A549 (cell line): ENCODE results near the gene SLC9B1. TPM values are rescaled to one million over a fixed set of nuclear protein-coding genes. Genes with fewer than 3 reads are reported as not detected.
"Not testable (repeated sequence)": the region's sequence is repeated elsewhere in the genome, so short reads cannot be mapped to it uniquely, and the experiment has no call there.

Experiments used
- ATAC-seq, 2 experiments: fragments of 200-7000 bp in 1 of 2; fragments of >200 bp in 1 of 2; cut with Nextera tagmentation in 1 of 2; cut with Tn5 transposase in 1 of 2; 3 replicates each; pipeline versions ENCODE4 v1.8.0 to v1.9.1; 2018 to 2020; ENCODE audit warnings: mild to moderate bottlenecking in 1 of 2, moderate library complexity in 1 of 2
- CTCF ChIA-PET: fragments of 300-600 bp; sonication (Branson Sonifier 250); formaldehyde crosslinking; extraction: SDS; loops from one replicate; lab custom pipeline; 2021; ENCODE audit warnings: antibody characterized with exemption, inconsistent platforms; lab: Yijun Ruan, JAX
- POLR2A ChIA-PET: fragments of 350-600 bp; formaldehyde crosslinking; extraction: SDS; loops from one replicate; lab custom pipeline; 2021; ENCODE audit warnings: antibody characterized with exemption, inconsistent platforms; lab: Yijun Ruan, JAX
- DNase-seq, 2 experiments: peaks; one replicate each; pipeline versions ENCODE4 v3.0.0 to v3.0.0-alpha.2; 2011 to 2016; ENCODE audit warnings: low read depth in 1 of 2, low spot score in 1 of 2
- FAIRE-seq: peaks from 2 replicates; lab custom pipeline; 2011; peaks lifted over from hg19 to GRCh38; lab: Jason Lieb, UNC
- H3K27ac ChIP-seq, 2 experiments: fragments of >200 bp; sonication (Bioruptor Twin); formaldehyde crosslinking; 3 replicates each; pipeline ENCODE4 v1.5.1; 2016 to 2017
- H3K4me1 ChIP-seq: fragments of >200 bp; sonication (Bioruptor Twin); formaldehyde crosslinking; 3 replicates; pipeline ENCODE4 v1.6.1; 2016
- H3K4me2 ChIP-seq: fragments of >200 bp; sonication (Bioruptor Twin); formaldehyde crosslinking; 3 replicates; pipeline ENCODE4 v1.6.1; 2016
- H3K4me3 ChIP-seq: fragments of >200 bp; sonication (Bioruptor Twin); formaldehyde crosslinking; 3 replicates; pipeline ENCODE4 v1.5.1; 2016
- H3K9me3 ChIP-seq: fragments of >200 bp; sonication (Bioruptor Twin); formaldehyde crosslinking; 3 replicates; pipeline ENCODE4 v1.6.1; 2016
- CBX8 ChIP-seq: fragments of 200-600 bp; sonication (generic); IDR thresholded peaks from 2 replicates; pipeline ENCODE4 v1.6.1; 2016
- CEBPB ChIP-seq, 2 experiments: fragments of >200 bp in 1 of 2; sonication (Bioruptor Twin) in 1 of 2; formaldehyde crosslinking in 1 of 2; IDR thresholded peaks; 2 replicates each; pipeline ENCODE4 v1.6.1; 2012 to 2016
- CHD2 ChIP-seq: fragments of 150-350 bp; IDR thresholded peaks from 2 replicates; pipeline ENCODE4 v1.6.1; 2014; ENCODE audit warnings: low read length; ENCODE audit not compliant: partially characterized antibody
- CHD4 ChIP-seq: fragments of 200-600 bp; sonication (generic); IDR thresholded peaks from 2 replicates; pipeline ENCODE4 v1.6.1; 2016; ENCODE audit warnings: antibody characterized with exemption, mild to moderate bottlenecking, borderline replicate concordance
- EHMT2 ChIP-seq: fragments of 200-600 bp; sonication (generic); IDR thresholded peaks from 2 replicates; pipeline ENCODE4 v1.6.1; 2016; ENCODE audit warnings: antibody characterized with exemption, low read depth, mild to moderate bottlenecking, moderate library complexity
- ESRRA ChIP-seq: fragments of 150-350 bp; IDR thresholded peaks from 2 replicates; pipeline ENCODE4 v1.6.1; 2014; ENCODE audit warnings: mild to moderate bottlenecking, low read length, borderline replicate concordance
- FOSB ChIP-seq: fragments of 250-450 bp; sonication (Bioruptor Pico); IDR thresholded peaks from 2 replicates; pipeline ENCODE4 v1.5.0; 2020; ENCODE audit warnings: mild to moderate bottlenecking, moderate library complexity
- FOSL2 ChIP-seq, 2 experiments: fragments of 450-650 bp in 1 of 2; fragments of >200 bp in 1 of 2; sonication (Bioruptor Twin) in 1 of 2; formaldehyde crosslinking; IDR thresholded peaks; 2 replicates each; pipeline versions ENCODE4 v1.5.0 to v1.6.1; 2016 to 2020; ENCODE audit warnings: mild to moderate bottlenecking in 1 of 2, moderate library complexity in 1 of 2
- HOXA7 ChIP-seq: fragments of 250-450 bp; sonication (Bioruptor Pico); IDR thresholded peaks from 2 replicates; pipeline ENCODE4 v1.5.0; 2020; ENCODE audit warnings: mild to moderate bottlenecking, moderate library complexity
- HOXB5 ChIP-seq: fragments of 250-450 bp; sonication (Bioruptor Pico); IDR thresholded peaks from 2 replicates; pipeline ENCODE4 v1.5.0; 2020; ENCODE audit warnings: mild to moderate bottlenecking, moderate library complexity
- MAZ ChIP-seq: fragments of 150-350 bp; IDR thresholded peaks from 2 replicates; pipeline ENCODE4 v1.6.1; 2014; ENCODE audit warnings: antibody characterized with exemption, low read depth, low read length, borderline replicate concordance
- MYC ChIP-seq: IDR thresholded peaks from 2 replicates; pipeline ENCODE4 v1.6.1; 2012; ENCODE audit warnings: mild to moderate bottlenecking, inconsistent platforms, low read length, improper control_type of control experiment, borderline replicate concordance
- NFE2L2 ChIP-seq: fragments of 150-350 bp; conservative IDR thresholded peaks from 2 replicates; pipeline ENCODE4 v1.6.1; 2014; ENCODE audit warnings: low read length
- NR3C1 ChIP-seq: fragments of >200 bp; sonication (Bioruptor Twin); formaldehyde crosslinking; IDR thresholded peaks from 3 replicates; pipeline ENCODE4 v1.6.1; 2017
- POLR2A ChIP-seq: IDR thresholded peaks from 2 replicates; pipeline ENCODE4 v1.6.1; 2012; ENCODE audit warnings: mild to moderate bottlenecking, low read length
- POLR2AphosphoS2 ChIP-seq: conservative IDR thresholded peaks from 2 replicates; pipeline ENCODE4 v1.6.1; 2012; ENCODE audit warnings: low read length, improper control_type of control experiment, inconsistent platforms
- RAD21 ChIP-seq, 2 experiments: fragments of >200 bp in 1 of 2; sonication (Bioruptor Twin) in 1 of 2; formaldehyde crosslinking in 1 of 2; IDR thresholded peaks in 1 of 2; conservative IDR thresholded peaks in 1 of 2; 2 replicates in 1 of 2; 3 replicates in 1 of 2; pipeline ENCODE4 v1.6.1; 2012 to 2018; ENCODE audit warnings: inconsistent platforms in 1 of 2
- RARB ChIP-seq: fragments of 250-450 bp; sonication (Bioruptor Pico); IDR thresholded peaks from 2 replicates; pipeline ENCODE4 v1.8.0; 2021; ENCODE audit warnings: mild to moderate bottlenecking, moderate library complexity
- RCOR1 ChIP-seq: fragments of 150-350 bp; IDR thresholded peaks from 2 replicates; pipeline ENCODE4 v1.6.1; 2014; ENCODE audit warnings: antibody characterized with exemption, low read length, low read depth
- RFX5 ChIP-seq: fragments of 450-650 bp; IDR thresholded peaks from 2 replicates; pipeline ENCODE4 v1.7.1; 2014; ENCODE audit warnings: antibody characterized with exemption, mild to moderate bottlenecking, moderate library complexity
- RNF2 ChIP-seq: fragments of 200-600 bp; sonication (generic); IDR thresholded peaks from 2 replicates; pipeline ENCODE4 v1.6.1; 2016; ENCODE audit warnings: low read depth, mild to moderate bottlenecking, antibody characterized with exemption, moderate library complexity, borderline replicate concordance
- SMC3 ChIP-seq: fragments of >200 bp; sonication (Bioruptor Twin); formaldehyde crosslinking; IDR thresholded peaks from 3 replicates; pipeline ENCODE4 v1.6.1; 2018; ENCODE audit warnings: inconsistent platforms
- TP53 ChIP-seq: fragments of 250-450 bp; sonication (Bioruptor Pico); IDR thresholded peaks from 2 replicates; pipeline ENCODE4 v1.5.0; 2021; ENCODE audit warnings: mild to moderate bottlenecking, moderate library complexity
- ZC3H11A ChIP-seq: fragments of 450-650 bp; IDR thresholded peaks from 2 replicates; pipeline ENCODE4 v1.6.1; 2014; ENCODE audit warnings: antibody characterized with exemption, mild to moderate bottlenecking
- WGBS: methylation state at CpG from one replicate; pipeline ENCODE4 v1.1.6; 2017; ENCODE audit errors: missing lambda C conversion rate; 5-methylcytosine and 5-hydroxymethylcytosine counted together
- polyA plus RNA-seq, 4 experiments: library from polyadenylated mRNA; depleted of rRNA in 3 of 4; stranded (reverse); fragments of >200 nt; fragmentation: RNase III in 1 of 4; extraction: RNeasy Plus Mini Kit Qiagen cat#74134 plus additional on column Dnase treatment in 1 of 4; gene quantifications; 2 replicates in 3 of 4; 3 replicates in 1 of 4; pipeline ENCODE4 v1.2.3, GENCODE V29; 2011 to 2017
- TF ChIP-seq, protein P1 (sequence below): fragments of 450-650 bp; IDR thresholded peaks from 2 replicates; pipeline ENCODE4 v1.6.1; 2014; ENCODE audit warnings: antibody characterized with exemption
- TF ChIP-seq, protein P2 (sequence below): fragments of 250-450 bp; sonication (Bioruptor Pico); IDR thresholded peaks from 2 replicates; pipeline ENCODE4 v1.5.0; 2020; ENCODE audit warnings: low read depth, mild to moderate bottlenecking, moderate library complexity
- TF ChIP-seq, protein P3 (sequence below): fragments of 150-350 bp; IDR thresholded peaks from 2 replicates; pipeline ENCODE4 v1.6.1; 2014; ENCODE audit warnings: low read depth, mild to moderate bottlenecking, low read length
- TF ChIP-seq, protein P4 (sequence below): IDR thresholded peaks from 2 replicates; pipeline ENCODE4 v1.6.1; 2012
- TF ChIP-seq, protein P5 (sequence below): fragments of 200-600 bp; sonication (generic); IDR thresholded peaks from 2 replicates; pipeline ENCODE4 v1.6.1; 2016; ENCODE audit warnings: antibody characterized with exemption, mild to moderate bottlenecking, moderate library complexity

Gene SLC9B1
- polyA plus RNA-seq, 2 of the 4 experiments (the other 2 are of a cell fraction) = 0.09 to 0.39 TPM

DNA sequence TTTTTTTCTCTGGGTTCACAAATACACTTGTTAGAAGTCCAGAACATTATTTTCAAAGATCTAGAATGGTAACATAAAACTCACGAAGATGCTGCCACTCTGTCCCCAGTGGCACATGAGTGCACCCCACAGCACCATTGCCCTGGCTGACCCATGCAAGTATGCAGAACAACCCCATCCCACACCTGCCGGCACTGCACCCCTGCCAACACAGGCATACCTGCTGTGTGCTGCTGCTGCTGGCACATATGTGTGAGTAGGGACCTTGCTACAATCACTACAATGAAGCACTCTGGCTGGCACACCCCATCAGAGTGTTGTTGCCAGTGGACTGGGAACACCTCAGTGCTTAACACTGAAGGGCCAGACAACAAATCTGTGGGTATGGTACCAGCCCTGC lies 83.8 kb downstream of the SLC9B1 start:
- no peaks in the 10 kb centered on the region for H3K9me3 ChIP-seq
- no peak for DNase-seq

DNA sequence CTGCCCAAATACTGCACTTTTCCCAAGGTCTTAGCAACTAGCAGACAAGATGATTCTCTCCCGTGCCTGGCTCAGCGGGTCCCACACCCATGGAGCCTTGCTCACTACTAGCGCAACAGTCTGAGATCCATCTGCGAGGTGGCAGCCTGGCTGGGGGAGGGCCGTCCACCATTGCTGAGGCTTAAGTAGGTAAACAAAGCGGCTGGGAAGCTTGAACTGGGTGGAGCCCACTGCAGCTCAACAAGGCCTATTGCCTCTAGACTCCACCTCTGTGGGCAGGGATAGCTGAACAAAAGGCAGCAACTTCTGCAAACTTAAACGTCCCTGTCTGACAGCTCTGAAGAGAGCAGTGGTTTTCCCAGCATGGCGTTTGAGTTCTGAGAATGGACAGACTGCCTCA lies 99.8 kb downstream of the SLC9B1 start:
- H3K4me3 ChIP-seq, H3K4me2 ChIP-seq, DNase-seq, CTCF ChIA-PET, H3K9me3 ChIP-seq, POLR2A ChIA-PET, FAIRE-seq, H3K27ac ChIP-seq, H3K4me1 ChIP-seq, ATAC-seq: not testable (repeated sequence)
- 36% methylated on average over 3 of the region's 8 CpGs for whole genome bisulfite sequencing

More for the DNA sequence above, 83.8 kb downstream of the SLC9B1 start:
- 83% methylated on average over 1 of the region's 2 CpGs for WGBS
- FAIRE-seq = no peak
- CTCF ChIA-PET = no interaction called here
- no peak overlapping the region for H3K4me2 ChIP-seq
- TF ChIP-seq CHD2 (no peak), NR3C1 (no peak), ESRRA (no peak), RNF2 (no peak), CHD4 (no peak), SMC3 (no peak), FOSL2 (IDR thresholded peaks at IDR 0.05) (no peak), FOSL2 (CRISPR knock-in tag; IDR thresholded peaks at IDR 0.05) (no peak), FOSB (no peak), POLR2AphosphoS2 (no peak), RFX5 (no peak), RCOR1 (no peak), CEBPB (IDR thresholded peaks at IDR 0.05) (no peak), TP53 (CRISPR knock-in tag) (no peak), POLR2A (no peak)
- TF ChIP-seq, protein P1, sequence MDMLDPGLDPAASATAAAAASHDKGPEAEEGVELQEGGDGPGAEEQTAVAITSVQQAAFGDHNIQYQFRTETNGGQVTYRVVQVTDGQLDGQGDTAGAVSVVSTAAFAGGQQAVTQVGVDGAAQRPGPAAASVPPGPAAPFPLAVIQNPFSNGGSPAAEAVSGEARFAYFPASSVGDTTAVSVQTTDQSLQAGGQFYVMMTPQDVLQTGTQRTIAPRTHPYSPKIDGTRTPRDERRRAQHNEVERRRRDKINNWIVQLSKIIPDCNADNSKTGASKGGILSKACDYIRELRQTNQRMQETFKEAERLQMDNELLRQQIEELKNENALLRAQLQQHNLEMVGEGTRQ = no peak
- TF ChIP-seq, protein P2, sequence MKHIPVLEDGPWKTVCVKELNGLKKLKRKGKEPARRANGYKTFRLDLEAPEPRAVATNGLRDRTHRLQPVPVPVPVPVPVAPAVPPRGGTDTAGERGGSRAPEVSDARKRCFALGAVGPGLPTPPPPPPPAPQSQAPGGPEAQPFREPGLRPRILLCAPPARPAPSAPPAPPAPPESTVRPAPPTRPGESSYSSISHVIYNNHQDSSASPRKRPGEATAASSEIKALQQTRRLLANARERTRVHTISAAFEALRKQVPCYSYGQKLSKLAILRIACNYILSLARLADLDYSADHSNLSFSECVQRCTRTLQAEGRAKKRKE (CRISPR knock-in tag) = no peak
- TF ChIP-seq, all 56 proteins: peak for 0
- Histone ChIP-seq H3K4me3 (no peak overlapping the region), H3K4me1 (no peaks in the 10 kb centered on the region), H3K27ac (no peak overlapping the region)
- POLR2A ChIA-PET = no interaction called here
- ATAC-seq = no peak

DNA sequence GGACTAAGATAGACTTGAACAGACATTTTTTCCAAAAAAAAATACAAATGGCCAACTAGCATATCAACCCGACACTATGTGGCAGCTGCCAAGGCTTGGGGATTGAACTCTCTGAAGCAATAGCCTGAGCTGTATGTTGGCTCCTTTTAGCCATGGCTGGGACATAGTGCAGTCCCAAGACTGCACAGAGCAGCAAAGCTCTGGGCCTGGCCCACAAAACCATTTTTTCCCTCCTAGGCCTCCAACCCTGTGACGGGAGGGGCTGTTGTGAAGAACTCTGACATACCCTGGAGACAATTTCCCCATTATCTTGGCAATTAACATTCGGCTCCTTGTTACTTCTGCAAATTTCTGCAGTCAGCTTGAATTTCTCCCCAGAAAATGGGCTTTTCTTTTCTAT lies 100.6 kb downstream of the SLC9B1 start:
- TF ChIP-seq FOSB (no peak), RFX5 (no peak), HOXA7 (CRISPR knock-in tag) (no peak), RARB (no peak), RNF2 (no peak), HOXB5 (CRISPR knock-in tag) (no peak), RAD21 (conservative IDR thresholded peaks at IDR 0.05 in 1 of 2, IDR thresholded peaks at IDR 0.05 in 1 of 2) (no peak), ESRRA (no peak), MYC (no peak), POLR2A (no peak), MAZ (no peak), EHMT2 (no peak), NFE2L2 (no peak), CBX8 (no peak), ZC3H11A (no peak)
- TF ChIP-seq, protein P3, sequence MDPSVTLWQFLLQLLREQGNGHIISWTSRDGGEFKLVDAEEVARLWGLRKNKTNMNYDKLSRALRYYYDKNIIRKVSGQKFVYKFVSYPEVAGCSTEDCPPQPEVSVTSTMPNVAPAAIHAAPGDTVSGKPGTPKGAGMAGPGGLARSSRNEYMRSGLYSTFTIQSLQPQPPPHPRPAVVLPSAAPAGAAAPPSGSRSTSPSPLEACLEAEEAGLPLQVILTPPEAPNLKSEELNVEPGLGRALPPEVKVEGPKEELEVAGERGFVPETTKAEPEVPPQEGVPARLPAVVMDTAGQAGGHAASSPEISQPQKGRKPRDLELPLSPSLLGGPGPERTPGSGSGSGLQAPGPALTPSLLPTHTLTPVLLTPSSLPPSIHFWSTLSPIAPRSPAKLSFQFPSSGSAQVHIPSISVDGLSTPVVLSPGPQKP = no peak
- TF ChIP-seq, protein P4, sequence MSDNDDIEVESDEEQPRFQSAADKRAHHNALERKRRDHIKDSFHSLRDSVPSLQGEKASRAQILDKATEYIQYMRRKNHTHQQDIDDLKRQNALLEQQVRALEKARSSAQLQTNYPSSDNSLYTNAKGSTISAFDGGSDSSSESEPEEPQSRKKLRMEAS = no peak
- TF ChIP-seq, protein P5, sequence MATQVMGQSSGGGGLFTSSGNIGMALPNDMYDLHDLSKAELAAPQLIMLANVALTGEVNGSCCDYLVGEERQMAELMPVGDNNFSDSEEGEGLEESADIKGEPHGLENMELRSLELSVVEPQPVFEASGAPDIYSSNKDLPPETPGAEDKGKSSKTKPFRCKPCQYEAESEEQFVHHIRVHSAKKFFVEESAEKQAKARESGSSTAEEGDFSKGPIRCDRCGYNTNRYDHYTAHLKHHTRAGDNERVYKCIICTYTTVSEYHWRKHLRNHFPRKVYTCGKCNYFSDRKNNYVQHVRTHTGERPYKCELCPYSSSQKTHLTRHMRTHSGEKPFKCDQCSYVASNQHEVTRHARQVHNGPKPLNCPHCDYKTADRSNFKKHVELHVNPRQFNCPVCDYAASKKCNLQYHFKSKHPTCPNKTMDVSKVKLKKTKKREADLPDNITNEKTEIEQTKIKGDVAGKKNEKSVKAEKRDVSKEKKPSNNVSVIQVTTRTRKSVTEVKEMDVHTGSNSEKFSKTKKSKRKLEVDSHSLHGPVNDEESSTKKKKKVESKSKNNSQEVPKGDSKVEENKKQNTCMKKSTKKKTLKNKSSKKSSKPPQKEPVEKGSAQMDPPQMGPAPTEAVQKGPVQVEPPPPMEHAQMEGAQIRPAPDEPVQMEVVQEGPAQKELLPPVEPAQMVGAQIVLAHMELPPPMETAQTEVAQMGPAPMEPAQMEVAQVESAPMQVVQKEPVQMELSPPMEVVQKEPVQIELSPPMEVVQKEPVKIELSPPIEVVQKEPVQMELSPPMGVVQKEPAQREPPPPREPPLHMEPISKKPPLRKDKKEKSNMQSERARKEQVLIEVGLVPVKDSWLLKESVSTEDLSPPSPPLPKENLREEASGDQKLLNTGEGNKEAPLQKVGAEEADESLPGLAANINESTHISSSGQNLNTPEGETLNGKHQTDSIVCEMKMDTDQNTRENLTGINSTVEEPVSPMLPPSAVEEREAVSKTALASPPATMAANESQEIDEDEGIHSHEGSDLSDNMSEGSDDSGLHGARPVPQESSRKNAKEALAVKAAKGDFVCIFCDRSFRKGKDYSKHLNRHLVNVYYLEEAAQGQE = no peak
- Histone ChIP-seq H3K4me2 (no peak overlapping the region), H3K27ac (no peak overlapping the region), H3K4me1 (no peaks in the 10 kb centered on the region), H3K4me3 (no peak overlapping the region), H3K9me3 (no peaks in the 10 kb centered on the region)
- WGBS = 64% methylated on average over 3 of the region's 3 CpGs
- POLR2A ChIA-PET = no interaction called here
- CTCF ChIA-PET = interaction anchor here (0.6 kb wide), 1 partner anchor 187 kb away, joined by 3 read pairs; no protein-coding TSS in a partner anchor
- DNase-seq (no peak), FAIRE-seq (no peak), ATAC-seq (no peak)
